Measurements from ENCODE around the gene CD3E. TPM values are rescaled to one million over a fixed set of nuclear protein-coding genes. Genes with fewer than 3 reads are reported as not detected.

The CD3E gene
- total and polyA plus RNA-seq, 2 experiments from 2014 or later: not detected

DNA sequence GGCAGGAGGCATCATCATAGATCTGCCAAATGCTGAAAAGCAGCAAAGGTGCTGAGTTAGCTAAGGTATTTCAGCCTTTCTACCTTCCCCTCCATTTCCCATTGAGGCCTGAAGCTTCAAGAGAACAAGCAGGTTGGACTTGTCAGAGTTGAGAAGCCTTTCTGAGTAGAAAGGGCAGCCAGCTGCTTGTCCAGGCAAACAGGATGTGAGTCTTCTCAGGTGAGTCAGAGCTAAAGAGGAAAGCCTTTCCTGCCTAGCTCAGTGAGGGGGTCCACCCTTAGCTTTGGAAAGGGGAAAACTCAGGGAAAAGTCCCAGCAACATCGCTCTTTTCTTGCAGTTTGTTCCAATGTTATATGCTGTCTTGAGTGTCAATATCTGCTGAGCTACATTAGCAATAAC, 27.2 kb upstream of the CD3E start:
- H3K4me1 ChIP-seq (ENCODE audit: insufficient read depth): no peaks in the 10 kb centered on the region
- no peak overlapping the region for H2AFZ ChIP-seq
- no peak overlapping the region for H3K27ac ChIP-seq
- H3K4me3 ChIP-seq: no peak overlapping the region
- TF ChIP-seq EZH2phosphoT487 (IDR thresholded peaks at IDR 0.05; ENCODE audit: insufficient read depth, low read depth) (no peak), EZH2 (IDR thresholded peaks at IDR 0.05; ENCODE audit: insufficient read depth, poor library complexity, severe bottlenecking) (no peak)
- peaks cover 6% of the 10 kb centered on the region; the same call in 1 of the 2 replicates for H3K27me3 ChIP-seq (replicated peaks; ENCODE audit: insufficient read depth)
- no peaks in the 10 kb centered on the region for H3K36me3 ChIP-seq (ENCODE audit: low read depth)
- H3K9me3 ChIP-seq (ENCODE audit: low read depth): no peaks in the 10 kb centered on the region
- H3K79me2 ChIP-seq (ENCODE audit: insufficient read depth): no peaks in the 10 kb centered on the region
- no peak overlapping the region for H3K9ac ChIP-seq
- no peaks in the 10 kb centered on the region for H4K20me1 ChIP-seq (ENCODE audit: insufficient read depth)
- peak; percentile 36 for DNase-seq
- H3K9me2 ChIP-seq (ENCODE audit: insufficient read depth): no peaks in the 10 kb centered on the region
- in situ Hi-C loops (cut with MboI): no loop called here
- no peak overlapping the region for H3K4me2 ChIP-seq (ENCODE audit: unreplicated experiment)
- H3F3A ChIP-seq (ENCODE audit: insufficient read depth): no peaks in the 10 kb centered on the region
- WGBS, 2 experiments (ENCODE audit: low coverage in 1 of 2, low lambda C conversion rate in 2 of 2, missing lambda C conversion rate in 2 of 2): 92 to 100% methylated on average over 1 of the region's 1 CpG

GRCh38 chr11:118281284-118281683, 23.2 kb upstream of the CD3E start:
- in situ Hi-C loops (cut with MboI): no loop called here
- DNase-seq: no peak
- no peaks in the 10 kb centered on the region for H3K4me1 ChIP-seq (ENCODE audit: insufficient read depth)
- H4K20me1 ChIP-seq (ENCODE audit: insufficient read depth): no peaks in the 10 kb centered on the region
- H3K27me3 ChIP-seq (replicated peaks; ENCODE audit: insufficient read depth): peaks cover 7% of the 10 kb centered on the region; the same call in 1 of the 2 replicates
- H3K36me3 ChIP-seq (ENCODE audit: low read depth): no peaks in the 10 kb centered on the region
- H3F3A ChIP-seq (ENCODE audit: insufficient read depth): no peaks in the 10 kb centered on the region
- TF ChIP-seq EZH2 (IDR thresholded peaks at IDR 0.05; ENCODE audit: insufficient read depth, poor library complexity, severe bottlenecking) (no peak), EZH2phosphoT487 (IDR thresholded peaks at IDR 0.05; ENCODE audit: insufficient read depth, low read depth) (no peak)
- no peak overlapping the region for H3K27ac ChIP-seq
- no peak overlapping the region for H3K4me2 ChIP-seq (ENCODE audit: unreplicated experiment)
- no peaks in the 10 kb centered on the region for H3K9me2 ChIP-seq (ENCODE audit: insufficient read depth)
- 79 to 88% methylated on average over 1 of the region's 1 CpG for WGBS, 2 experiments (ENCODE audit: low coverage in 1 of 2, low lambda C conversion rate in 2 of 2, missing lambda C conversion rate in 2 of 2)
- H3K79me2 ChIP-seq (ENCODE audit: insufficient read depth): no peaks in the 10 kb centered on the region
- H3K4me3 ChIP-seq: no peak overlapping the region
- H3K9ac ChIP-seq: no peak overlapping the region
- no peak overlapping the region for H2AFZ ChIP-seq
- no peaks in the 10 kb centered on the region for H3K9me3 ChIP-seq (ENCODE audit: low read depth)

DNA sequence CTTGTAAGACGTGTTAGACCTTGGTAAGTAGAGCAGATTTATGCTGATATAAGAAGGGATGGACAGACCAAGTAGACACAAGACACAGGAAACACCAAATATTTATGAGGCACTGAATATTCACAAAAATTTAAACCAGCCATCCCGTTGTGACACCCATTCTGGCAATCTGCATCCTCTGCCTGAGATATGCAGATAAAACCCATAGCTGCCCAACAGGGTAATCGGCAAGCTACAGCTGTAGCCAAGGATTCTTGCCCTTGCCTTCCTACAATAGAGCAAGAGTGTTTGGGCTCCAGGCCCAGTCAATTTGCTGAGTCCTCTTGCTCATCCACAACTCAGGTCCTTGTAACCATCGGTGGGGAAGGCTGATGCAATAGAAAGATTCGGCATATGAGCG, 21.9 kb upstream of the CD3E start:
- H2AFZ ChIP-seq: no peak overlapping the region
- no peaks in the 10 kb centered on the region for H3K9me2 ChIP-seq (ENCODE audit: insufficient read depth)
- TF ChIP-seq EZH2phosphoT487 (IDR thresholded peaks at IDR 0.05; ENCODE audit: insufficient read depth, low read depth) (no peak), EZH2 (IDR thresholded peaks at IDR 0.05; ENCODE audit: insufficient read depth, poor library complexity, severe bottlenecking) (no peak)
- H3K4me2 ChIP-seq (ENCODE audit: unreplicated experiment): no peak overlapping the region
- H3F3A ChIP-seq (ENCODE audit: insufficient read depth): no peaks in the 10 kb centered on the region
- DNase-seq: no peak
- H3K36me3 ChIP-seq (ENCODE audit: low read depth): no peaks in the 10 kb centered on the region
- no peak overlapping the region for H3K27ac ChIP-seq
- no peaks in the 10 kb centered on the region for H3K4me1 ChIP-seq (ENCODE audit: insufficient read depth)
- peaks cover 11% of the 10 kb centered on the region for H3K27me3 ChIP-seq (replicated peaks; ENCODE audit: insufficient read depth)
- in situ Hi-C loops (cut with MboI): no loop called here
- WGBS, 2 experiments (ENCODE audit: low coverage in 1 of 2, low lambda C conversion rate in 2 of 2, missing lambda C conversion rate in 2 of 2): 54 to 56% methylated on average over 6 of the region's 6 CpGs
- H3K4me3 ChIP-seq: no peak overlapping the region
- no peaks in the 10 kb centered on the region for H4K20me1 ChIP-seq (ENCODE audit: insufficient read depth)
- H3K9ac ChIP-seq: no peak overlapping the region
- no peaks in the 10 kb centered on the region for H3K79me2 ChIP-seq (ENCODE audit: insufficient read depth)
- H3K9me3 ChIP-seq (ENCODE audit: low read depth): no peaks in the 10 kb centered on the region

- H3K9me3 ChIP-seq (ENCODE audit: low read depth): no peaks in the 10 kb centered on the region
Observed at GRCh38 chr11:118283037-118283636, 21.4 kb upstream of the CD3E start.

More at GRCh38 chr11:118283037-118283636, 21.4 kb upstream of the CD3E start:
- 39 to 41% methylated on average over 5 of the region's 5 CpGs for WGBS, 2 experiments (ENCODE audit: low coverage in 1 of 2, low lambda C conversion rate in 2 of 2, missing lambda C conversion rate in 2 of 2)
- H3K27ac ChIP-seq: no peak overlapping the region
- H3K4me3 ChIP-seq: no peak overlapping the region
- no peak overlapping the region for H3K4me2 ChIP-seq (ENCODE audit: unreplicated experiment)
- no peak for DNase-seq
- no peak for TF ChIP-seq EZH2 (IDR thresholded peaks at IDR 0.05; ENCODE audit: insufficient read depth, poor library complexity, severe bottlenecking)
- no peak for TF ChIP-seq EZH2phosphoT487 (IDR thresholded peaks at IDR 0.05; ENCODE audit: insufficient read depth, low read depth)
- no peaks in the 10 kb centered on the region for H3K36me3 ChIP-seq (ENCODE audit: low read depth)
- no peaks in the 10 kb centered on the region for H3K4me1 ChIP-seq (ENCODE audit: insufficient read depth)
- H3K27me3 ChIP-seq (replicated peaks; ENCODE audit: insufficient read depth): peaks cover 16% of the 10 kb centered on the region
- H3K79me2 ChIP-seq (ENCODE audit: insufficient read depth): no peaks in the 10 kb centered on the region
- H2AFZ ChIP-seq: no peak overlapping the region
- no peaks in the 10 kb centered on the region for H3K9me2 ChIP-seq (ENCODE audit: insufficient read depth)
- no peaks in the 10 kb centered on the region for H4K20me1 ChIP-seq (ENCODE audit: insufficient read depth)
- no peaks in the 10 kb centered on the region for H3F3A ChIP-seq (ENCODE audit: insufficient read depth)
- in situ Hi-C loops (cut with MboI): no loop called here
- no peak overlapping the region for H3K9ac ChIP-seq
